IPS-NIHi11 (cell line): Measurements from ENCODE around the gene PYGB.
A peak's percentile ranks its signal among the peaks of the same experiment; 100 is the strongest.
"Not testable (repeated sequence)": the region's sequence is repeated elsewhere in the genome, so short reads cannot be mapped to it uniquely, and the experiment has no call there.

Experiments used
- DNase-seq: peaks from one replicate; pipeline ENCODE4 v3.0.0; 2012; ENCODE audit warnings: mixed read lengths, low spot score

The PYGB gene

DNA sequence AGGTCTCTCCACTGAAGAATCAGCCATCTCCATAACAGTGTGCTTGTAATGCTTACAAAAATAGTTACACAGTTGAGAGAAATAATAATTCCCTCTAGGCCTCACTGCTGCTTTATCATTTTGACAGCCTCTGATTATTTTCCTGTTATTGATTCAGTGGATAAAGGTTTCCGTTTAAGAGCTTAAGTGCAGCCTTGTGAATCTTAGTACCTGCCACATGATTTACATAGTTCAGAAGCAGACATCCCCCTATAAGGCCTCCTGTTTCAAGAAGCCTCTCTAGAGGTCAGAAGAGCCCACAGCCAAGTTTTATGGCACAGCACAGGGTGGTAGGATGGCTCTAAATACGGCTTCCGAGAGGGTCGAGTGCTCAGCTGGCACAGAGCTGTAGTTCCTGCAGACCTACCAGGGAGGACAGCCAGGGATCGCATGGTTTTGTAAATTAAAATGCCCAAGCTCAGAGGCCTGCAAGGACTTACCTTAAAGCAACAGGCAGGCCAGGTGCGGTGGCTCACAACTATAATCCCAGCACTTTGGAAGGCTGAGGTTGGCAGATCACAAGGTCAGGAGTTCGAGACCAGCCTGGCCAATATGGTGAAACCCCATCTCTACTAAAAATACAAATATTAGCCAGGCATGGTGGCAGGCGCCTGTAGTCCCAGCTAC, 17.6 kb upstream of the PYGB start:
- DNase-seq: no peak

DNA sequence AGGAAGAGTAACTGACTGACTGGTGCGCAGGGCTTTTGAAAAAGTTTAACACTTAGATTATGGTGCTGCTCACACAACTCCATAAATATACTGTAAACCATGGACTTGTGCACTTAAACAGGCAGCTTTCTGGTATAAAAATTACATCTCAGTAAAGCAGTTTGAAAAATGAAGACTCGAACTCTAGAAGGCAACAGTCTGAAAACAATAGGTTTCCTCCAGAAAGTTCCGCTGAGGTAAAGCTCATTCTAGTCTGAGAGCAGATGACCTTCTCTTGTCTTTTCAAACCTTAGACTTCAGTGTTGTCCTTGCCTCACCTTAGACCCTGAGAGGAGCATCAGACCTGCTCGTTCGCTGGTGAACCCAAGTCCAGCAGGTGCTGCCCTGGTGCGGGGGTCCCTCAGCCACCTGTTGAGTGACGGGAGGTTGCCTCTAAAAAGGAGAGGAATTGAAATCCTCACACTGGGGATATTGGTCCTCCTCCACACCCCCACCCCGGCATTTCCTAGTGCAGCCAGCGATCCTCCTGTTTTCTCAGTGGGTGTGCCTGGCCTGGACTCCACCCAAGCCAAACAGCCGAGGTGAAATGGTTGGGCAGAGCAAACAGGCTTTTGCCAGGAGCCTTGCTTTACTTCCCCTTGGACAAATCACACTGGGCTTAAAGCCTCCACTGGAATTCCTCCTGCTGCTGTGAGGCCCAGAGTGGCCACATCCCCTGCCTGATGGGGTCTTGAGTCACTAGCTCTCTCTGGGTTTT, 14.7 kb upstream of the PYGB start:
- DNase-seq: peak; percentile 29

DNA sequence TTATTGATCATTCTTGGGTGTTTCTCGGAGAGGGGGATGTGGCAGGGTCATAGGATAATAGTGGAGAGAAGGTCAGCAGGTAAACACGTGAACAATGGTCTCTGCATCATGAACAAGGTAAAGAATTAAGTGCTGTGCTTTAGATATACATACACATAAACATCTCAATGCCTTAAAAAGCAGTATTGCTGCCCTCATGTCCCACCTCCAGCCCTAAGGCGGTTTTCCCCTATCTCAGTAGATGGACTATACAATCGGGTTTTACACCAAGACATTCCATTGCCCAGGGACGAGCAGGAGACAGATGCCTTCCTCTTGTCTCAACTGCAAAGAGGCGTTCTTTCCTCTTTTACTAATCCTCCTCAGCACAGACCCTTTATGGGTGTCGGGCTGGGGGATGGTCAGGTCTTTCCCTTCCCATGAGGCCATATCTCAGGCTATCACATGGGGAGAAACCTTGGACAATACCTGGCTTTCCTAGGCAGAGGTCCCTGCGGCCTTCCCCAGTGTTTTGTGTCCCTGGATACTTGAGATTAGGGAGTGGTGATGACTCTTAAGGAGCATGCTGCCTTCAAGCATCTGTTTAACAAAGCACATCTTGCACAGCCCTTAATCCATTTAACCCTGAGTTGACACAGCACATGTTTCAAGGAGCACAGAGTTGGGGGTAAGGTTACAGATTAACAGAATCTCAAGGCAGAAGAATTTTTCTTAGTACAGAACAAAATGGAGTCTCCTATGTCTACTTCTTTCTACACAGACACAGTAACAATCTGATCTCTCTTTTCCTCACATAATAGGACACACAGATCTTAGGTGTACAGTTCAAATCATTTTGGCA, 13.7 kb upstream of the PYGB start:
- not testable (repeated sequence) for DNase-seq

DNA sequence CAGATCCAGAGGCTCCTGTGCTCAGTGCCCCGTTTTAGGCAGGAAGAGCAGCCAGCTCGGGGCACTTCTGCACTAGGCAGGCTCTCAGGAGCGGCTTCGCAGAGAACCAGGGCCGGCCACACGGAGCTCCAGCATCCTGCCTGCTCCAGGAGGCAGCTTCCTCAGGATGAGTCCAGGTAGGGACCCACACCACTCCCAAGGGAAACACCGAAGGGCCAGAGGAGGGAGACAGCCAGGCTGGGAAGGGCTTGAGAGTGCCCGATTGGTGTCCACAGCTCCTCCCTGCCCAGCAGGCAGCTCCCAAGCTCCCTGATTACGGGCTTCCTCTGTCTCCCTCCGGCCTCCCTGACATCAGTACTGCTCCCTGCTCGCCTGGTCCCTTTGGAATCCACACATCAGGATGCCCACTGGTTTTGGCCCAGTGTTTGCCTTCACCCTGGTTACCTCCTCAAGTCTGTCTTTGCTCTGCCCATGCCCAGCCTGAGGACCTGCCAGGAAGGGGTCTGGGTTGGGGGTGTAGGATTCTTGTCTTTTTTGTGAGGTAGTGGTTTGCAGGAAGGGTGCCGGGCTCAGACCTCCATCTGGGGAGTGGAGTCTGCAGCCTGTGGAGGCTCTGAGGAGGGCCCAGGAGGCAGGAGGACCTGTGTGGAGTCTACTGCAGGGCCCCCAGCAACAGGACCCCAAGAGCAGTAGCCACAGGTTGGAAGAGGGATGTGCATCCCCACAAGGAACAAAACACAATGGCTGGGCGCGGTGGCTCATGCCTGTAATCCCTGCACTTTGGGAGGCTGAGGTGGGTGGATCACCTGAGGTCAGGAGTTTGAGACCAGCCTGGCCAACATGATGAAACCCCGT, 11.2 kb upstream of the PYGB start:
- no peak for DNase-seq

DNA sequence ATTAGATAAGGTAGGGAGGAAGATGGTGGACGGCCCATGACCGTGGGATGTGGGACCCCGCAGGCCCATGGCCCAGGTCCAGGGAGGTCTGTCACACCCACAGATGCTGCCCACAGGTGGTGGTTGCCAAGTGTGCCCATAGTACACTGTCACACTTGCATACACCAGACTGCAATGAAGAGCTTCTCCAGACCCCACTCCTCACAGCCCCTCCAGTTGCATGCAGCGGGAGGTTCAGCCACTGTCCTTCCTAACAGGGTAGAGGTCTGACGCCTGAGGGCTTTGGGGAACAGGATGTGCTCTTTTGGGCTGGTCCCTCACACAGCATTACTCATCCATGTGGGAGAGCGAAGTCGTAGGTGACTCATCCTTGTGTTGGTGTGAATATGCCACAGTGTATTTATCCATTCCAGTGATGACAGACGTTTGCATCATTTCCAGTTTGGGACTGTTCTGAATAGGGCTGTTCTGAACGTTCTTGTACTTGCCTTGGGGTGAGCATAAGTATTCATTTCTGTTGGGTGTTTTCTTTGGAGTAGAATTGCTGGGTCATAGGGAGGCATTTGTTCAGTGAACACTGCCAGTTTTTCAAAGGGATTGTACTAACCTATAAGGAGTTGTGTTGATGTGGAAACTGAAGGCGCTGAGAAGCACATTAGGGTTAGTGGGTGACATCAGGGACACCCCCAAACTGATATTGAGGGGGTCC, 10.1 kb upstream of the PYGB start:
- no peak for DNase-seq

- no peak for DNase-seq
Observed at GRCh38 chr20:25238319-25239037, 9.4 kb upstream of the PYGB start.

DNA sequence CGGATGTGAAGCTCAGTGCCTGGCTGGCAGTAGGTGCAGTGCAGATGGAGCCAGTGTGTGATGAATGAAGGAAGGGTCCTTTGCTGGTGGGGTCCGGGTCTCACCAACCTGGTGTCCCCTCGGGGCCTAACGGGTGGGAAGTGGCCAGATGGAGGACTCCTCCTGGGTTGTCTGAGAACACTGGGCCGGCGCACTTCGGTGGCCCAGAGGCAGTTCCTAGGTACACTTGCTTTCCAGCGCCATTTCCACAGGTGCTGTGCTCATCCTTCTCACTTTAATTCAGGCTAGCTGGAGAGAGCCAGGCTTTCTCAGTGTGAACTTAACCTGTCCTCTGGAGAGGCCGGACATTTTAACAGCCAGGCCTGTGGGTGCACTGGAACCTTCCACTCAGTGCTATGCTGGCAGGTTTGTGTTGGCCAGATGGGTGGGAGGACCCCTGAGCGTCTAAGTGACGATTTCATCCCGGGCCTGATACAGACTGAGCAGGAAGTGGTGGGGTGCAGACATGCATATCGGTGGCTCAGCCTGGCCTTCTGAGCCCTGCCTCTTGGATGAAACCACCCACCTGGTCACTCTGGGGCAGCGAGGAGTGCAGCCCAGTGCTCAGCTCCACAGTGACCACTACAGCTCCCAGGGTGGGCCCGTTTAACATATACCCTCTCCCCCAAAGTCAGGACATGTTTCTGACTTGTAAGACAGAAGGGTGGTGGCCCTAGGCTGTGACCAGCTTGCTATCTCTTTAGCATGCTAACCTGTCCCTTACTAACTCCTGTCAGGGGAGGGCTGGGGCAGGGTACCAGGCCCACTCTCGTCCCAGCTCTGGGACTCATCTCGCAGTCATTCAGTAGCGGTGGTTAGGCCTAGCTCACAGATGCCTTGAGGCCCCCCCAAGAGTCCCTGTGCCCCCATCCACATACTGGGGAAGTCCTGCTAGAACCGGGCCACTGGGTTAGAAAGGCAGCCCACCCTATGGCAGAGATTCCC, 8.2 kb upstream of the PYGB start:
- no peak for DNase-seq

DNA sequence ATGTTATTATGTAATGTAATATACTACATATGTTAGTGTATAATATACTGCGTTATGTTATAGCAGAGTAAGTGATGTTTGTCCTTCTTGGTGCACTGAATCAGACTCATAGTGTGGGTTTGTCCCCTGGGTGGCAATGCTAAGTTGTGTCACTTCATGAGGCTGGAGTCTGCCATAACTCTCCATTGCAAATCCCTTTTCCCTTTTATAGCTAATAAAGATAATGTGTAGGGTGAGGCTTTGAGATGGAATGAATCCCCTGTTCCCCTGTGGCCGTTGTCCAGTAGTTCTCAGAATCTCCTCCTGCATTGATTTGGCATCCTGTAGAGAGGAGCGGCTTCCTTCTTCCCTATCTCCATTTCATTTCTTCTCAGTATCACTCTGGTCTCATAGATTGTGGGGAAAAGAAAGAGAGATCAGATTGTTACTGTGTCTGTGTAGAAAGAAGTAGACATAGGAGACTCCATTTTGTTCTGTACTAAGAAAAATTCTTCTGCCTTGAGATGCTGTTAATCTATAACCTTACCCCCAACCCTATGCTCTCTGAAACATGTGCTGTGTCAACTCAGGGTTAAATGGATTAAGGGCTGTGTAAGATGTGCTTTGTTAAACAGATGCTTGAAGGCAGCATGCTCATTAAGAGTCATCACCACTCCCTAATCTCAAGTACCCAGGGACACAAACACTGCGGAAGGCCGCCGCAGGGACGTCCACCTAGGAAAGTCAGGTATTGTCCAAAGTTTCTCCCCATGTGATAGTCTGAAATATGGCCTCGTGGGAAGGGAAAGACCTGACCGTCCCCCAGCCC, 6.8 kb upstream of the PYGB start:
- DNase-seq: not testable (repeated sequence)

- DNase-seq: not testable (repeated sequence)
Observed at GRCh38 chr20:25241659-25241955, 6.3 kb upstream of the PYGB start.

DNA sequence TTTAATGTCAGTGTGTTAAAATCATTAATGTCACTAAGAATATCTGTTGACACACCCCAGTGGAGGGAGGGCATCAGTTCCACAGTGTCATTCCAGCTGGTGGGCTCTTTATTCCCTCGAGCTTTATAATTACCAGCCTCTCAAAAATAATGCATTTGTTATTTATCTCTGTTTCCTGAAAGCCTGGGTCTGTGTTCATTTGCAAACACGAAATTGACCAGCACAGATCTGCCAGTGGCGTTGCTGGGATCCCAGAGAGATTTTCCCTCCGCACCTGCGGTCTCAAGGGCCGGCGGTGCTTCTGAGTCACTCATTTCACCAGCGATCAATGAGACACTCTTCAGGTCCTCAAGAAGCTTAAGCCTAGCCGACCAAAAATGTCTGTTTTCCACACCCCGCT, 5.7 kb upstream of the PYGB start:
- DNase-seq: no peak

GRCh38 chr20:25243416-25243979, 4.4 kb upstream of the PYGB start:
- DNase-seq: no peak

DNA sequence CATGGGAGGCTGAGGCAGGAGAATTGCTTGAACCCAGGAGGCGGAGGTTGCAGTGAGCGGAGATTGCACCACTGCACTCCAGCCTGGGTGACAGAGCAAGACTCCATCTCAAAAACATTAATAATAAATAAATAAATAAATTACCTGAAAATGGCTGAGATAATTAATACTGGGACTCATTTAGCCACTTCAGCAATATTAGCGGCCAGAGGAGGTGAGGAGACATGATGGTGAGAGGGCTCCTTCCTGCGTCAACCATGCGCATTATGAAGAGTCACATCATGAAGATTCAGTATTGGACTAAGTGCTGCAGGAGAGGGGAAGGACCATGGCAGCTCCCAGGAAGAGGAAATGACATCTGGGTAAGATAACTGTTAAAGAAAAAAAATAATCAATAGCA, 2.9 kb upstream of the PYGB start:
- DNase-seq: no peak

DNA sequence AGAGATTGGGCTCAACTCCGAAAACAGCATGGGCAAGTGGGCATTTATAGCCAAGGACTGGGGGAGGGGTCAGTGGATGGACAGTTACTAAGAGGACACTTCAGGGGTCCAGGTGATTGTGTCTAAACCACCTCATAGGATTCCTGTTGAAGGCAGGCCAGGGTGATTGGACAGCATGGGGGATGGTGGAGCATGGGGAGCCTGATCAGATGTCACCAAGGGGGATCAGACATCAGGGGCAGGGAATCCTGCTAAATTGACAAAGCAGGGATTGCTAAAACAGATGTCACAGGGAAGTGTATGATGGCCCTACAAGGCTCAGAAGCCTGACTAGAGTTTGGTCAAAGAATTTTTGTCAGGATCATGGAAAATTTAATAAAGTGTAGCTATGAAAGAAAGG, 2.4 kb upstream of the PYGB start:
- DNase-seq: no peak

GRCh38 chr20:25246182-25246999, 1.5 kb upstream of the PYGB start:
- no peak for DNase-seq

GRCh38 chr20:25247000-25247517, 826 bp upstream of the PYGB start:
- DNase-seq: peak; percentile 54

- DNase-seq: peak; percentile 33
Observed at GRCh38 chr20:25247518-25247955, 348 bp upstream of the PYGB start.

DNA sequence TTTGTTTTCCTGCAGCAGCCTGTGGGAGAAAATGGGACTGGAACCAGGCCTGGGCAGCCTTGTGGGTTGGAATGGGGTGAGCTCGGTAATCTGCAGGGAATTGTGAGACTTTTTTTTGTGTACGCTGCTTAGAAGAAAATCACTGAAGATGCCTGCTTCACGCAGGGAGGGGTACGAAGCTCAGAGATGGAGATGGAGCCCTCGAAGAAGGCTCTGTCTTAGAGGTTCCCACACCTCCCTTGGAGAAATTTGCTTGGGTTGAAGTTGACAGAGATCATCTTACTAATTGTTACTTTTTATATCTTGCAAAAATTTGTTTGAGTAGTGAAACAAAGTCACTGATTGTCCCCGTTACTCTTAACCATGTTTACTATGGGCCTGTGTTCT, 894 bp downstream of the PYGB start:
- no peak for DNase-seq
